GM12872 (cell line): ENCODE results near the gene CPD.

Experiments used
- CTCF ChIP-seq: IDR thresholded peaks from 3 replicates; pipeline ENCODE4 v1.5.1; 2011; ENCODE audit warnings: low read depth, mild to moderate bottlenecking, low read length, moderate library complexity; ENCODE audit not compliant: insufficient read depth

The CPD gene

DNA sequence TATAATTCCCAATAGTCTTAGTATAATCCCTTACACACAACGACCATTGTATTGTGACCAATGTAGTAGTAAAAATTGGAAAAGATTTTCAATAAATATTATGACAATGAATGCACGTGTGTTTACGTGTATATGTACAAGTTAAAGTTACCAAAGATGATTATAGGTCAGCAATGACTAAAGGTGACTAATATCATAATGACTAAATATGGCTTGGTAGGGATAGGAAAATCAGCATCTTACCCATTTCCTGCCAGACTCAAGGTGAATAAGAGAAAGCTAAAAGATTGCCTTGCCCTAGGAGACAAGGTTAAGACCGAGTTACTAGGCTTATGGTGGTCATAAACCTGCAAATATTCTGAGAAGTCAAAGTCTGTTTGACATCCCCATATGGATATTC lies 34.4 kb downstream of the CPD start:
- TF ChIP-seq CTCF = no peak

DNA sequence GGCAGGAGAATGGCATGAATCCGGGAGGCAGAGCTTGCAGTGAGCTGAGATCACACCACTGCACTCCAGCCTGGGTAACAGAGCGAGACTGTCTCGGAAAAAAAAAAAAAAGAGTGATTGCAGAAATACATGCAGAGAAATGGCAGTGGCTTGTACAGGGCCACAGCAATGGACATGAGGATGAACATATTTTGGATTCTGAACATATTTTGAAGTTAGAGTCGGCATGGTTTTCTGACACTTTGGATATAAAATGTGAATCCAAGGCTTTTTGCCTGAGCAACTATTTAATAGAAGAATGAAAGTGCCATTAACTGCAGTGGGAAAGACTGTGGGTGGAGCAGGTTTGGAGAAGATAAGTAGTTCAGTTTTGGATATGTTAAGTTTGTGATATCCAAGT lies 35.8 kb downstream of the CPD start:
- no peak for TF ChIP-seq CTCF

DNA sequence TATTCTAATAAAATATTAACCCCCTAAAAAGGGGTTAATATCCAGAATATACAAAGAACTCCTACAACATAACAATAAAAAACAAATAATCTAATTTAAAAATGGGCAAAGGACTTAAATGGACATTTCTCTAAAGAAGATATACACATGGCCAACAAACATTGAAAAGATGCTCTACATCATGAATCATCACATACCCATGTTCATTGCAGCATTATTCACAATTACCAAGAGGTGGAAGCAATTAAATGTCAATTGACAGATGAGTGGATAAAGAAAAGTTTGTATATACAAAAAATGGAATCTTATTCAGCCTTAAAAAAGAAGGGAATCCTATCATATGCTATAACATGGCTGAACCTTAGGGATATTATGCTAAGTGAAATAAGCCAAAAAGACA lies 36.8 kb downstream of the CPD start:
- TF ChIP-seq CTCF = no peak

DNA sequence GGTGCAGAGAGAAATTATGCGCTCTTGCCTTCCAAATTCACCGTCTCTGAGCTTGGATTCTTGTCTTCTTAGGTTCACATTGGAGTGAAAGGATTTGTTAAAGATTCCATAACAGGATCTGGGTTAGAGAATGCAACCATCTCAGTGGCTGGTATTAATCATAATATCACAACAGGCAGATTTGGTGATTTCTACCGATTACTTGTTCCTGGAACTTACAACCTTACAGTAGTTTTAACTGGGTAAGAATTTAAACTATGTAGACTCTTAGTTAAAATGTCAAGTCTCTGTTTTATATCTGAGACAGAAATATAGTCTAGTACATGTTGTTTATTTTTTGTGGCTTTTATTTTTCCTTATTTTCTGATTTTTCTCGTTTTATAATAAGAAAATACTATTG lies 42.9 kb downstream of the CPD start:
- no peak for TF ChIP-seq CTCF

DNA sequence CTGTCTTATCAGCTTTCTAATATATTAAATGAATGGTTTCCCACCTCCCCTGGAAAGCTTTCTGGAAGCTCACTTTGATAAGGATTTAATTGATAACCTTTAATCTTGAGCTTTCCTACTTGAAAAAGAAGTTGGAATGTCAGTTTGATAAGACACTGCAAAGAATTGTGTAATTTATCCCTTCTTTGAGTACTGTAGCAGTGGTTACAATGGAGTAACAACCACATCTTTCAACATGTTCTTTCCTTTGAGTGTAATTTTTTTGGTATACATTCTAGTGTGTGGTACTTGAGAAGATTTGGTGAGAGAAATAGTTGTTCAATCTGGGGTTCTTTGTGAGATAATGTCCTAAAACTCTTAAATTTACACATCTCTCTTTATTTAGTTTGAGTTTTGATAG lies 43.4 kb downstream of the CPD start:
- TF ChIP-seq CTCF = no peak

- no peak for TF ChIP-seq CTCF
Observed at GRCh38 chr17:30424471-30424870, 45.7 kb downstream of the CPD start.

- no peak for TF ChIP-seq CTCF
Observed at GRCh38 chr17:30426292-30426691, 47.6 kb downstream of the CPD start.

- TF ChIP-seq CTCF = no peak
Observed at GRCh38 chr17:30427611-30428010, 48.9 kb downstream of the CPD start.
